ENCODE results near the gene GRID1. TPM values are rescaled to one million over a fixed set of nuclear protein-coding genes. Genes with fewer than 3 reads are reported as not detected.

GRID1 gene
- total and polyA plus RNA-seq, 2 experiments from 2014 or later, result not detected

DNA sequence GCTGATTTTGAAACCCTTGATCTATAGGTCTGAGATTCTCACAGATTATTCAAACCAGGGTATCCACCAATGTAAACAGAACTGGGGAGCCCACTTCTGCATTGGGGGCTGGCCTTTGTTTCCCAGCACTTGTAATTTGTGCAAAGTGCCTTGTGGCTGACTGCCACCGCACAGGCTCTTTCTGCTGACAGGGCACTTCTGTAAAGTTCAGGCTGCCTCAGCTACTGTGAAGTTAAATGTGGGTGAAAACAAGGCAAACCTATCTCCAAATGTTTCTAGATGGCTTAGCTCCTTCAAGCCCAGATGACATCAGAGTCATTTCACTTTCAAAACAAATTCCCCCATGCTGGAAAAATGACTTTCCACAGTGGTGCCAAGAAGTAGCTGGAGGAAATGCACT, 54.7 kb downstream of the GRID1 start:
- no peaks in the 10 kb centered on the region for H3K27me3 ChIP-seq (replicated peaks; ENCODE audit: insufficient read depth)
- H3K4me2 ChIP-seq (ENCODE audit: unreplicated experiment), result no peak overlapping the region
- H3K4me3 ChIP-seq, result no peak overlapping the region
- H3K9me2 ChIP-seq (ENCODE audit: insufficient read depth), result no peaks in the 10 kb centered on the region
- H2AFZ ChIP-seq, result no peak overlapping the region
- H3K9ac ChIP-seq, result no peak overlapping the region
- in situ Hi-C loops (cut with MboI), result no loop called here
- no peaks in the 10 kb centered on the region for H4K20me1 ChIP-seq (ENCODE audit: insufficient read depth)
- H3F3A ChIP-seq (ENCODE audit: insufficient read depth), result no peaks in the 10 kb centered on the region
- H3K9me3 ChIP-seq (ENCODE audit: low read depth), result no peaks in the 10 kb centered on the region
- no peaks in the 10 kb centered on the region for H3K79me2 ChIP-seq (ENCODE audit: insufficient read depth)
- no peaks in the 10 kb centered on the region for H3K4me1 ChIP-seq (ENCODE audit: insufficient read depth)
- TF ChIP-seq EZH2 (IDR thresholded peaks at IDR 0.05; ENCODE audit: insufficient read depth, poor library complexity, severe bottlenecking) (no peak), EZH2phosphoT487 (IDR thresholded peaks at IDR 0.05; ENCODE audit: insufficient read depth, low read depth) (no peak)
- H3K27ac ChIP-seq, result no peak overlapping the region
- no peaks in the 10 kb centered on the region for H3K36me3 ChIP-seq (ENCODE audit: low read depth)
- no peak for DNase-seq
- 0 to 5% methylated on average over 1 of the region's 1 CpG for WGBS, 2 experiments (ENCODE audit: low coverage in 1 of 2, low lambda C conversion rate in 2 of 2, missing lambda C conversion rate in 2 of 2)

DNA sequence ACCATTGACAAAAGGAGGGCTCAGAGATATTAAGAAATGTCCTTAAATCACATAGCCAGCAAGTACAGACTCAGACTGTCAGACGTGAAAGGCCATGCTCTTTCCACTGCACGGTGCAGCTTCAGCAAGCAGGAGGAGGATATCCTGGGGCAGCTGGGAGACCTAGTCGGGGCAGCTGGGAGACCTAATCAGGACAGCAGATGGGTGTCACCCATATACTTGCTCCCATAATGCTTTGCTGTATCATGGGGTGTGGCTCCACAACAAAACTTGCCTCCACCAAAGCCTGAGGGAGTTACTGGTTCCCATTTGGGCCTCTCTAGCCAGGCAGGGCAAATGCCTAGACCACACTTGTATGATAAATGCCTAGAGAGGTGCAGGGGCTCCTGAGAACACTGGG, 55.4 kb downstream of the GRID1 start:
- WGBS, 2 experiments (ENCODE audit: low coverage in 1 of 2, low lambda C conversion rate in 2 of 2, missing lambda C conversion rate in 2 of 2), result 13 to 28% methylated on average over 3 of the region's 3 CpGs
- Histone ChIP-seq H3K9me2 (ENCODE audit: insufficient read depth) (no peaks in the 10 kb centered on the region), H3K27me3 (replicated peaks; ENCODE audit: insufficient read depth) (no peaks in the 10 kb centered on the region), H3K4me3 (no peak overlapping the region), H3K79me2 (ENCODE audit: insufficient read depth) (no peaks in the 10 kb centered on the region), H3K4me2 (ENCODE audit: unreplicated experiment) (no peak overlapping the region), H3K4me1 (ENCODE audit: insufficient read depth) (no peaks in the 10 kb centered on the region), H3K27ac (no peak overlapping the region), H3F3A (ENCODE audit: insufficient read depth) (no peaks in the 10 kb centered on the region), H3K9me3 (ENCODE audit: low read depth) (no peaks in the 10 kb centered on the region), H4K20me1 (ENCODE audit: insufficient read depth) (no peaks in the 10 kb centered on the region), H3K9ac (no peak overlapping the region), H2AFZ (no peak overlapping the region), H3K36me3 (ENCODE audit: low read depth) (no peaks in the 10 kb centered on the region)
- in situ Hi-C loops (cut with MboI), result no loop called here
- TF ChIP-seq EZH2 (IDR thresholded peaks at IDR 0.05; ENCODE audit: insufficient read depth, poor library complexity, severe bottlenecking) (no peak), EZH2phosphoT487 (IDR thresholded peaks at IDR 0.05; ENCODE audit: insufficient read depth, low read depth) (no peak)
- no peak for DNase-seq

DNA sequence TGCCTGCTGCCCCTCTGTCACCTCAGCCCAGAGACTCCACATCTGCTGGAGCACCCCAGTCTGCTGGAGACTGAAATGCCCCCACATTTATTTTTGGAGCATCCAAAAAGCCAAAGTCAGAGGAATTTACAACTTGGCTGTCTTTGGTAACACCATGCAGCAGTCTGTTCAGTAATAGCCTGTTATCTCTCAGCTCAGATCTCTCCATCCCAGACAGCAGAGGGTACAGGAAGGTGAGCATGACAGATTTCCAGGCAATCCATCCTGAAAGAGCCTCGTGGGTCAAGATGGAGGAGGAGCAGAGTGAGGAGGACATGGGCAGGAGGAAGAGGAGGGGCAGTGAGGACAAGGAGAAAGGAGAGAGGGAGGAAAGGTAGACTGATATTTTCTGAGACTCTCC, 55.9 kb downstream of the GRID1 start:
- H4K20me1 ChIP-seq (ENCODE audit: insufficient read depth), result no peaks in the 10 kb centered on the region

DNA sequence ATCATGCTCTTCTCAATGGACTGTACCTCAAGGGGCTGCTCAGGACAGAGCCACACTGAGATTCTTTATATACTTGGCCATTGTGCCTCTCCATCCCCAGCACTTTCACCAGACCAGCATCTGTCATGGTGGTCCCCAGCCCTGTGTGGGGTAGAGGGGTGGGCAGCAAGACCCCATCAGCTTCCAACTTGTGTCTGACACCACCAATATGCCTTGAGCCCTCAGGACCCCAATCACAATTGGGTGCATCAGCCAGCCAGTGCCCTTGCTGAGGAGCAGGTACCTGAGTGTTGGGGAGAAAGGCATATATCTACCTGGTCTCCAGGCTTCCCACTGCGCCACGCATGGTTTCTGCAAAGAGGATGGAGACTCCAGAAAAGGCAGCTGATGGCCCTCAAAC, 56.3 kb downstream of the GRID1 start:
- no peaks in the 10 kb centered on the region for H3F3A ChIP-seq (ENCODE audit: insufficient read depth)
- H3K27me3 ChIP-seq (replicated peaks; ENCODE audit: insufficient read depth), result no peaks in the 10 kb centered on the region
- in situ Hi-C loops (cut with MboI), result no loop called here
- no peaks in the 10 kb centered on the region for H3K79me2 ChIP-seq (ENCODE audit: insufficient read depth)
- H4K20me1 ChIP-seq (ENCODE audit: insufficient read depth), result no peaks in the 10 kb centered on the region
- H3K4me2 ChIP-seq (ENCODE audit: unreplicated experiment), result no peak overlapping the region
- no peaks in the 10 kb centered on the region for H3K9me3 ChIP-seq (ENCODE audit: low read depth)
- no peak for TF ChIP-seq EZH2phosphoT487 (IDR thresholded peaks at IDR 0.05; ENCODE audit: insufficient read depth, low read depth)
- no peak for TF ChIP-seq EZH2 (IDR thresholded peaks at IDR 0.05; ENCODE audit: insufficient read depth, poor library complexity, severe bottlenecking)
- no peak overlapping the region for H3K4me3 ChIP-seq
- H3K9ac ChIP-seq, result no peak overlapping the region
- H3K36me3 ChIP-seq (ENCODE audit: low read depth), result no peaks in the 10 kb centered on the region
- no peak overlapping the region for H3K27ac ChIP-seq
- H3K9me2 ChIP-seq (ENCODE audit: insufficient read depth), result no peaks in the 10 kb centered on the region
- no peak overlapping the region for H2AFZ ChIP-seq
- no peak for DNase-seq
- 33 to 46% methylated on average over 2 of the region's 2 CpGs for WGBS, 2 experiments (ENCODE audit: low coverage in 1 of 2, low lambda C conversion rate in 2 of 2, missing lambda C conversion rate in 2 of 2)
- no peaks in the 10 kb centered on the region for H3K4me1 ChIP-seq (ENCODE audit: insufficient read depth)

More for the DNA sequence above, 55.9 kb downstream of the GRID1 start:
- TF ChIP-seq EZH2 (IDR thresholded peaks at IDR 0.05; ENCODE audit: insufficient read depth, poor library complexity, severe bottlenecking) (no peak), EZH2phosphoT487 (IDR thresholded peaks at IDR 0.05; ENCODE audit: insufficient read depth, low read depth) (no peak)
- Histone ChIP-seq H2AFZ (no peak overlapping the region), H3K79me2 (ENCODE audit: insufficient read depth) (no peaks in the 10 kb centered on the region), H3K9me3 (ENCODE audit: low read depth) (no peaks in the 10 kb centered on the region), H3K4me3 (no peak overlapping the region), H3K9me2 (ENCODE audit: insufficient read depth) (no peaks in the 10 kb centered on the region), H3K36me3 (ENCODE audit: low read depth) (no peaks in the 10 kb centered on the region), H3K9ac (no peak overlapping the region), H3K4me1 (ENCODE audit: insufficient read depth) (no peaks in the 10 kb centered on the region), H3K27me3 (replicated peaks; ENCODE audit: insufficient read depth) (no peaks in the 10 kb centered on the region), H3K27ac (no peak overlapping the region), H3K4me2 (ENCODE audit: unreplicated experiment) (no peak overlapping the region), H3F3A (ENCODE audit: insufficient read depth) (no peaks in the 10 kb centered on the region)
- in situ Hi-C loops (cut with MboI), result no loop called here
- no peak for DNase-seq
- 0% methylated on average over 1 of the region's 1 CpG for WGBS, 2 experiments (ENCODE audit: low coverage in 1 of 2, low lambda C conversion rate in 2 of 2, missing lambda C conversion rate in 2 of 2)

DNA sequence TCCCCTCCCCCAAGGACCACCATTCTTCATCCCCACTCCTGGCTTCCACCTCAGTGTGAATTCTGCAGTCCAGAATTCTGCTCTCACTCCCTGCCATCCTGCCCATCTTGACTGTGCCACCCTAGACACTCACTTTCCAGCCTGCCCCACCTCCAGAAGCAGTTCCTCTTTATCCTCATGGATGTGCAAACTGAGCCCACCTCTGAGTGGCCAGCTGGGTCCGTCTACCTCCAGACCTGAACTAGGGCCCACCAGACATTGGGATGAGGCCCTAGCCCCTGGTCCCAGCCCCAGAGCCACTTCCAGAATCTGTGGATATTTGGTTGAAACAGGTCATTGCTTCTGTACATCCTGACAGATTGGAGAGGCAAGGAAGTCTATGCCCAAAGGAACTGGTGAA, 58.5 kb downstream of the GRID1 start:
- Histone ChIP-seq H3K4me3 (no peak overlapping the region), H3F3A (ENCODE audit: insufficient read depth) (no peaks in the 10 kb centered on the region), H3K79me2 (ENCODE audit: insufficient read depth) (no peaks in the 10 kb centered on the region), H3K9me2 (ENCODE audit: insufficient read depth) (no peaks in the 10 kb centered on the region), H4K20me1 (ENCODE audit: insufficient read depth) (no peaks in the 10 kb centered on the region), H3K27me3 (replicated peaks; ENCODE audit: insufficient read depth) (no peaks in the 10 kb centered on the region), H3K4me2 (ENCODE audit: unreplicated experiment) (no peak overlapping the region), H3K9me3 (ENCODE audit: low read depth) (no peaks in the 10 kb centered on the region), H3K36me3 (ENCODE audit: low read depth) (no peaks in the 10 kb centered on the region), H3K27ac (no peak overlapping the region), H3K4me1 (ENCODE audit: insufficient read depth) (no peaks in the 10 kb centered on the region), H2AFZ (no peak overlapping the region), H3K9ac (no peak overlapping the region)
- WGBS, 2 experiments (ENCODE audit: low coverage in 1 of 2, low lambda C conversion rate in 2 of 2, missing lambda C conversion rate in 2 of 2), result 10 to 20% methylated on average over 1 of the region's 1 CpG
- in situ Hi-C loops (cut with MboI), result no loop called here
- DNase-seq, result no peak
- TF ChIP-seq EZH2phosphoT487 (IDR thresholded peaks at IDR 0.05; ENCODE audit: insufficient read depth, low read depth) (no peak), EZH2 (IDR thresholded peaks at IDR 0.05; ENCODE audit: insufficient read depth, poor library complexity, severe bottlenecking) (no peak)
